Liver (tissue), 3 donors: ENCODE measurements around the gene ATP13A1.

Source experiments
- HNF4G ChIP-seq: IDR thresholded peaks from 2 replicates; pipeline ENCODE4 v1.6.1; 2016; ENCODE audit warnings: antibody characterized with exemption
- RXRA ChIP-seq, 2 donors: IDR thresholded peaks; 2 replicates each; pipeline ENCODE4 v1.6.1; 2017 to 2018; ENCODE audit warnings: antibody characterized with exemption in 2 of 2, mild to moderate bottlenecking in 1 of 2
- TF ChIP-seq, protein P1 (sequence below): fragments of 150-350 bp; IDR thresholded peaks from 2 replicates; pipeline ENCODE4 v1.5.1; 2017; ENCODE audit warnings: improper control_type of control experiment, low read depth, low read length; ENCODE audit not compliant: missing input control
- donor health status: healthy.
- donor health status: healthy.

DNA sequence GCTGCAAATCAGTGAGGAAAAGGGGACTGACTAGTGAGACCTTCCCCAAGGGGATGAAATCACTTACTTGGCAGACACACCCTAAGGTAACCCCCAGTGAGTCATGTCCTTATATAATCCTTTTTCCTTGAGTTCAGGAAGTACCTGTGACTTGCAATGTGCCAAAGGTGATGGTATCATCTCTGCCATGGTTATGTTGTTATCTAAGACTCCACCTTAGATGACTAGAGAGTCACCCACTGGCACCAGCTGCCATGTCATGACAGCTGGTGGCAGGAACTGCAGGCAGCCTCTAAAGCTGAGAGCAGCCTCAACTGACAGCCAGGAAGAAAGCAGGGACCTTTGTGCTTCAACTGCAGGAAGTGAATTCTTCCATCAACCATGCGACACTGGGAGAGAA lies 57.5 kb downstream of the ATP13A1 start:
- TF ChIP-seq, protein P1, sequence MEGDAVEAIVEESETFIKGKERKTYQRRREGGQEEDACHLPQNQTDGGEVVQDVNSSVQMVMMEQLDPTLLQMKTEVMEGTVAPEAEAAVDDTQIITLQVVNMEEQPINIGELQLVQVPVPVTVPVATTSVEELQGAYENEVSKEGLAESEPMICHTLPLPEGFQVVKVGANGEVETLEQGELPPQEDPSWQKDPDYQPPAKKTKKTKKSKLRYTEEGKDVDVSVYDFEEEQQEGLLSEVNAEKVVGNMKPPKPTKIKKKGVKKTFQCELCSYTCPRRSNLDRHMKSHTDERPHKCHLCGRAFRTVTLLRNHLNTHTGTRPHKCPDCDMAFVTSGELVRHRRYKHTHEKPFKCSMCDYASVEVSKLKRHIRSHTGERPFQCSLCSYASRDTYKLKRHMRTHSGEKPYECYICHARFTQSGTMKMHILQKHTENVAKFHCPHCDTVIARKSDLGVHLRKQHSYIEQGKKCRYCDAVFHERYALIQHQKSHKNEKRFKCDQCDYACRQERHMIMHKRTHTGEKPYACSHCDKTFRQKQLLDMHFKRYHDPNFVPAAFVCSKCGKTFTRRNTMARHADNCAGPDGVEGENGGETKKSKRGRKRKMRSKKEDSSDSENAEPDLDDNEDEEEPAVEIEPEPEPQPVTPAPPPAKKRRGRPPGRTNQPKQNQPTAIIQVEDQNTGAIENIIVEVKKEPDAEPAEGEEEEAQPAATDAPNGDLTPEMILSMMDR = no peak
- TF ChIP-seq HNF4G = no peak
- no peak for TF ChIP-seq RXRA (IDR thresholded peaks at IDR 0.05)
